ENCODE data around the gene NPIPA3. TPM values are rescaled to one million over a fixed set of nuclear protein-coding genes. Genes with fewer than 3 reads are reported as not detected.

NPIPA3 gene
- total and polyA plus RNA-seq, 4 donors = 0.22 to 1.5 (median 1.0) TPM; not detected in 1

- H3K36me3 ChIP-seq (ENCODE audit: control insufficient read depth in 4 of 4, insufficient read depth in 4 of 4, low read length in 4 of 4) = peaks cover 18 to 41% (median 23%) of the 10 kb centered on the region in 4 donors
- DNase-seq = peak in 1 of 3 donors; percentile 34
- ATAC-seq (ENCODE audit: insufficient read depth, low FRiP score) = no peak
- WGBS, 2 donors = 86 to 92% methylated on average over 7 of the region's 7 CpGs
- H3K4me3 ChIP-seq = no peak overlapping the region
- no peaks in the 10 kb centered on the region for H3K27me3 ChIP-seq (ENCODE audit: control insufficient read depth in 3 of 3, insufficient read depth in 3 of 3, low read length in 2 of 3)
- TF ChIP-seq CTCF (IDR thresholded peaks at IDR 0.05; ENCODE audit: control extremely low read depth, extremely low read depth) = no peak
- H3K9ac ChIP-seq (ENCODE audit: insufficient read depth in 1 of 2, low read length in 2 of 2) = no peak overlapping the region
- H3K9me3 ChIP-seq (ENCODE audit: control insufficient read depth in 4 of 4, insufficient read depth in 3 of 4, low read length in 3 of 4) = no peaks in the 10 kb centered on the region
- H3K4me1 ChIP-seq (ENCODE audit: control insufficient read depth in 5 of 5, insufficient read depth in 5 of 5, low read length in 5 of 5) = peaks cover 0 to 3% (median 0%) of the 10 kb centered on the region in 5 donors
- H3K27ac ChIP-seq (ENCODE audit: low read depth in 1 of 2, low read length in 1 of 2) = no peak overlapping the region
Observed at GRCh38 chr16:14668556-14669223, 34.5 kb upstream of the NPIPA3 start.

GRCh38 chr16:14669776-14670175 lies 33.4 kb upstream of the NPIPA3 start:
- 84 to 97% methylated on average over 4 of the region's 4 CpGs for WGBS, 2 donors
- H3K9ac ChIP-seq (ENCODE audit: insufficient read depth in 1 of 2, low read length in 2 of 2) = no peak overlapping the region
- no peak overlapping the region for H3K4me3 ChIP-seq
- H3K27ac ChIP-seq (ENCODE audit: low read depth in 1 of 2, low read length in 1 of 2) = no peak overlapping the region
- peaks cover 15 to 34% (median 18%) of the 10 kb centered on the region in 4 donors for H3K36me3 ChIP-seq (ENCODE audit: control insufficient read depth in 4 of 4, insufficient read depth in 4 of 4, low read length in 4 of 4)
- no peak for ATAC-seq (ENCODE audit: insufficient read depth, low FRiP score)
- no peaks in the 10 kb centered on the region for H3K27me3 ChIP-seq (ENCODE audit: control insufficient read depth in 3 of 3, insufficient read depth in 3 of 3, low read length in 2 of 3)
- TF ChIP-seq CTCF (IDR thresholded peaks at IDR 0.05; ENCODE audit: control extremely low read depth, extremely low read depth) = no peak
- DNase-seq = peak in 1 of 3 donors; percentile 7
- no peaks in the 10 kb centered on the region for H3K9me3 ChIP-seq (ENCODE audit: control insufficient read depth in 4 of 4, insufficient read depth in 3 of 4, low read length in 3 of 4)
- H3K4me1 ChIP-seq (ENCODE audit: control insufficient read depth in 5 of 5, insufficient read depth in 5 of 5, low read length in 5 of 5) = peaks cover 0 to 3% (median 0%) of the 10 kb centered on the region in 5 donors

- Histone ChIP-seq H3K36me3 (ENCODE audit: control insufficient read depth in 4 of 4, insufficient read depth in 4 of 4, low read length in 4 of 4) (peaks cover 0 to 14% (median 5%) of the 10 kb centered on the region in 4 donors), H3K9me3 (ENCODE audit: control insufficient read depth in 4 of 4, insufficient read depth in 3 of 4, low read length in 3 of 4) (no peaks in the 10 kb centered on the region), H3K27me3 (ENCODE audit: control insufficient read depth in 3 of 3, insufficient read depth in 3 of 3, low read length in 2 of 3) (no peaks in the 10 kb centered on the region), H3K9ac (ENCODE audit: insufficient read depth in 1 of 2, low read length in 2 of 2) (no peak overlapping the region), H3K27ac (ENCODE audit: low read depth in 1 of 2, low read length in 1 of 2) (peak overlapping the region in 1 of 2 donors; percentile 61), H3K4me1 (ENCODE audit: control insufficient read depth in 5 of 5, insufficient read depth in 5 of 5, low read length in 5 of 5) (peaks cover 0 to 2% (median 0%) of the 10 kb centered on the region in 5 donors), H3K4me3 (no peak overlapping the region)
- 52 to 61% methylated on average over 7 of the region's 7 CpGs for WGBS, 2 donors
- DNase-seq (no peak), ATAC-seq (ENCODE audit: insufficient read depth, low FRiP score) (peak; percentile 82)
- no peak for TF ChIP-seq CTCF (IDR thresholded peaks at IDR 0.05; ENCODE audit: control extremely low read depth, extremely low read depth)
Observed at GRCh38 chr16:14672403-14672971, 30.7 kb upstream of the NPIPA3 start.

All from lung (tissue), 12 donors.